Esophagus muscularis mucosa (tissue), 4 donors: ENCODE results near the gene ACSBG1. TPM values are rescaled to one million over a fixed set of nuclear protein-coding genes. Genes with fewer than 3 reads are reported as not detected.

Experiments
- DNase-seq: peaks from one replicate; pipeline ENCODE4 v3.0.0-alpha.2; 2017; ENCODE audit errors: extremely low spot score
- H3K27ac ChIP-seq, 4 donors: fragments of 200-600 bp; sonication (generic); replicated peaks in 1 of 4; 1 replicate in 3 of 4; 2 replicates in 1 of 4; pipeline ENCODE4 v1.5.1; 2016 to 2019; ENCODE audit warnings: mild to moderate bottlenecking in 1 of 4
- H3K27me3 ChIP-seq, 4 donors: fragments of 200-600 bp; sonication (generic); one replicate each; pipeline versions ENCODE4 v1.5.1 to v1.6.0; 2016 to 2019
- H3K36me3 ChIP-seq, 4 donors: fragments of 200-600 bp; sonication (generic); one replicate each; pipeline ENCODE4 v1.5.1; 2016 to 2019
- H3K4me1 ChIP-seq, 4 donors: fragments of 200-600 bp; sonication (generic); one replicate each; pipeline ENCODE4 v1.5.1; 2016 to 2019
- H3K4me3 ChIP-seq, 4 donors: fragments of 200-600 bp; sonication (generic); 1 replicate in 2 of 4; 2 replicates in 2 of 4; pipeline ENCODE4 v1.5.1; 2016 to 2019; ENCODE audit warnings: mild to moderate bottlenecking in 4 of 4, moderate library complexity in 1 of 4
- H3K9me3 ChIP-seq, 4 donors: fragments of 200-600 bp; sonication (generic); 1 replicate in 3 of 4; 2 replicates in 1 of 4; pipeline ENCODE4 v1.5.1; 2016 to 2019
- EP300 ChIP-seq: sonication (generic); formaldehyde crosslinking; IDR thresholded peaks from one replicate; pipeline ENCODE4 v1.6.1; 2017; ENCODE audit warnings: antibody characterized with exemption
- POLR2A ChIP-seq: fragments of 450-650 bp; IDR thresholded peaks from one replicate; pipeline ENCODE4 v1.6.1; 2017; ENCODE audit warnings: antibody characterized with exemption, moderate library complexity, mild to moderate bottlenecking, low read depth
- POLR2AphosphoS5 ChIP-seq, 2 donors: sonication (generic); formaldehyde crosslinking; IDR thresholded peaks; one replicate each; pipeline ENCODE4 v1.6.1; 2017; ENCODE audit warnings: antibody characterized with exemption in 2 of 2
- WGBS: methylation state at CpG from one replicate; pipeline ENCODE4 v1.1.5; 2018; 5-methylcytosine and 5-hydroxymethylcytosine counted together
- intact Hi-C: fragments of 100-400 bp; cut with DNase I; formaldehyde crosslinking; loops from one replicate; pipeline ENCODE4 v1.15.1; 2023
- total RNA-seq, 4 donors: library from RNA; depleted of rRNA; stranded (reverse); fragments of >200 nt; gene quantifications; one replicate each; pipeline versions ENCODE4 v1.1.0 to v1.2.1, GENCODE V29; 2016
- TF ChIP-seq, protein P1 (sequence below), 3 experiments: fragments of 200-600 bp in 2 of 3; fragments of 450-650 bp in 1 of 3; sonication (generic) in 2 of 3; IDR thresholded peaks; one replicate each; pipeline ENCODE4 v1.5.1; 2017 to 2019; ENCODE audit warnings: antibody characterized with exemption in 3 of 3, mild to moderate bottlenecking in 2 of 3, moderate library complexity in 1 of 3

The ACSBG1 gene
- total RNA-seq, 4 donors from 2014 or later: 0.33 to 2.5 (median 1.8) TPM

DNA sequence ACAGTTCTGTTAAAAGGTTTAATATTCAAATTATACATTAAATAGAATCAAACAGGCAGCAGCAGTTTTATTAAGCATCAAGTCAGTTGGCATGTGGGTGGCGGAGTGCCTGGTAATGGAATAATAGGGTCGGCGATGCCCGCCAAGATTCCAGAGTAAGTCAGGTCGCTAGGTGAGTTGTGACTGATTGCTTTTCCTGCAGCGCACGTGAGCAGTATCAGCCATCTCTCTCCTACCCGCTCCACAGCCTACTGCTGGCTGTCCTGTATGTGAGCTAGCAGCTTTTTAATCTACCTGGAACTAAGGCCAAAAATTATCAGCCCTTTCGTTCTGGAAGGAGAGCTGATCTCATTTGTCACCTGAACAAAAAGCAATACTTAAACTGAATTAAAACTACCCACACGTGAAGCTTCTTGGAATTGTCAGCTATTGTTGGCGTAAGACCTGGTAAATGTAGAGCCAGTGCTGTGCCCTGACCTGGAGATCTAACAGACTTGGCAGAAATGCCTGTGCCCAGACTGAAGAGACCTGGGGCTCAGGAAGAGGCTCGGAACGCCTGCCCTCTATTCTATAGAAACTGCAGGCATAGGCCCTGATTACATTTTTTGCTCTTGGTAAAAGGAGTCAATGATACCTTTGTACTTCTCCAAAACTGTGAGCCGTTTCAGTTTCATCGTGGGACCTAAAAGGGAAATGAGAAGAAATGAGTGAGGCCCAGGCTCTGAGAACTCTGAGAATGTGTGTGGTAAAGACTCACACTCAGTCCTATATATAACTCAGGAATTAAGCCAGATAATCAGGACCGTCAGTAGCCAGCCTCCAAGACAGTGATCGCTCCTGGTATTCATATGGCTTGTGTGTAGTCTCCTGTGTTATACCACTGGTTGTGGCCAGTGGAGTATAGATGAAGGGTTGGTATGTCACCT, 63.3 kb downstream of the ACSBG1 start:
- H3K36me3 ChIP-seq: peaks cover 50 to 84% (median 76%) of the 10 kb centered on the region in 4 donors

DNA sequence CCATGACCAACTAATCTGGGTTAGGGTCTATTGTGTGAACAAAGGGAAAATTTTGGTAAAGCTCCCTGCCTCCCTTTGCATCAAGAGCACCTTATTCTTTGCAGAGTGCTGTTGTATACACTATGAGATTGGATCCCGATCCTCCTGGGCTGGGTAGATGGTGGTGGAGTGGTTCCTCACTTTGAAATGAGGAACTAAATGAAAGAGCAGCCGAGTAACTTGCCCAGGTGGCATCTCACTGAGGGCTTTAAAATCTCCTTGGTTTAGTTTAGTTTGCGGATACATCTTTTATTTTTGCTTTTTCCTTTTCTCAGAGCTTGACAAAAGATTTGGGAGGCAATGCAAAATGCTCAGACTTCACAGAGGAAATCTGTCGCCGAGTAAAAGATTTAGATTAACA, 65.8 kb downstream of the ACSBG1 start:
- 78% methylated on average over 5 of the region's 5 CpGs for WGBS
- H3K4me3 ChIP-seq: no peak overlapping the region
- peaks cover 75 to 100% (median 94%) of the 10 kb centered on the region in 4 donors for H3K36me3 ChIP-seq

More for the DNA sequence above, 63.3 kb downstream of the ACSBG1 start:
- TF ChIP-seq POLR2AphosphoS5 (IDR thresholded peaks at IDR 0.05): no peak
- TF ChIP-seq, protein P1, sequence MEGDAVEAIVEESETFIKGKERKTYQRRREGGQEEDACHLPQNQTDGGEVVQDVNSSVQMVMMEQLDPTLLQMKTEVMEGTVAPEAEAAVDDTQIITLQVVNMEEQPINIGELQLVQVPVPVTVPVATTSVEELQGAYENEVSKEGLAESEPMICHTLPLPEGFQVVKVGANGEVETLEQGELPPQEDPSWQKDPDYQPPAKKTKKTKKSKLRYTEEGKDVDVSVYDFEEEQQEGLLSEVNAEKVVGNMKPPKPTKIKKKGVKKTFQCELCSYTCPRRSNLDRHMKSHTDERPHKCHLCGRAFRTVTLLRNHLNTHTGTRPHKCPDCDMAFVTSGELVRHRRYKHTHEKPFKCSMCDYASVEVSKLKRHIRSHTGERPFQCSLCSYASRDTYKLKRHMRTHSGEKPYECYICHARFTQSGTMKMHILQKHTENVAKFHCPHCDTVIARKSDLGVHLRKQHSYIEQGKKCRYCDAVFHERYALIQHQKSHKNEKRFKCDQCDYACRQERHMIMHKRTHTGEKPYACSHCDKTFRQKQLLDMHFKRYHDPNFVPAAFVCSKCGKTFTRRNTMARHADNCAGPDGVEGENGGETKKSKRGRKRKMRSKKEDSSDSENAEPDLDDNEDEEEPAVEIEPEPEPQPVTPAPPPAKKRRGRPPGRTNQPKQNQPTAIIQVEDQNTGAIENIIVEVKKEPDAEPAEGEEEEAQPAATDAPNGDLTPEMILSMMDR (IDR thresholded peaks at IDR 0.05): no peak
- Histone ChIP-seq H3K27me3 (no peaks in the 10 kb centered on the region), H3K4me1 (peaks cover 0 to 4% (median 0%) of the 10 kb centered on the region in 4 donors), H3K9me3 (no peaks in the 10 kb centered on the region), H3K4me3 (no peak overlapping the region), H3K27ac (no peak overlapping the region)
- no peak for DNase-seq
- 84% methylated on average over 17 of the region's 17 CpGs for WGBS
- intact Hi-C loops: no loop called here

DNA sequence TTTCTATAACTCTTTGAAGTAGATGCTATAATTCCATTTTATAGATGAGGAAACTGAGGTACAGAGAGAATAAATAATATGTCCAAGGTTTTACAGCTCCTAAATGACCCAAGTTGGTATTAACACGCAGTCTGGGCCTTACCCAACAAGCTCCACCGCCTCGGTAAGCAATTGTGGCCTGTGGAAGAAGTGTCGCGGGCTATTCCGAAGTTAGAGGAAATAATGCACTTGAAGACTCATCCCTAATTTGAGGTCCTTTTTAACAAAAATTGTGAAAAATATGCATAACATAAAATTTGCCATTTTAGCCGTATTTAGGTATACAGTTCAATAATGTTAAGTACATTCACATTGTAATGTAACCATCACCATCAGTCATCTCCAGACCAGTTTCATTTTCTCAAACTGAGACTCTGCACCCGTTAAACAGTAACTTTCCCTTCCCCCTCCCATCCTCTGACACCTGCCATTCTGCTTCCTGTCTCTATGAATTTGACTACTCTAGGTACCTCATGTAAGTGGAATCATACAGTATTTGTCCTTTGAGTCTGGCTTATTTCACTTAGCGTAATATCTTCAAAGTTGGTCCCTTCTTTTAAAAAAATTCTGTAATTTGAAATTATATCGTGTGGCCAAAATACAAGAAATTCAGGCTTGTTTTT, 67.0 kb downstream of the ACSBG1 start:
- intact Hi-C loops: no loop called here

More for the DNA sequence above, 65.8 kb downstream of the ACSBG1 start:
- DNase-seq: no peak
- intact Hi-C loops: no loop called here
- no peak for TF ChIP-seq EP300
- no peak for TF ChIP-seq POLR2A
- no peak for TF ChIP-seq POLR2AphosphoS5 (IDR thresholded peaks at IDR 0.05)
- TF ChIP-seq, protein P1 (IDR thresholded peaks at IDR 0.05): no peak
- no peak overlapping the region for H3K27ac ChIP-seq
- peaks cover 0 to 4% (median 0%) of the 10 kb centered on the region in 4 donors for H3K4me1 ChIP-seq
- no peaks in the 10 kb centered on the region for H3K27me3 ChIP-seq
- no peaks in the 10 kb centered on the region for H3K9me3 ChIP-seq

DNA sequence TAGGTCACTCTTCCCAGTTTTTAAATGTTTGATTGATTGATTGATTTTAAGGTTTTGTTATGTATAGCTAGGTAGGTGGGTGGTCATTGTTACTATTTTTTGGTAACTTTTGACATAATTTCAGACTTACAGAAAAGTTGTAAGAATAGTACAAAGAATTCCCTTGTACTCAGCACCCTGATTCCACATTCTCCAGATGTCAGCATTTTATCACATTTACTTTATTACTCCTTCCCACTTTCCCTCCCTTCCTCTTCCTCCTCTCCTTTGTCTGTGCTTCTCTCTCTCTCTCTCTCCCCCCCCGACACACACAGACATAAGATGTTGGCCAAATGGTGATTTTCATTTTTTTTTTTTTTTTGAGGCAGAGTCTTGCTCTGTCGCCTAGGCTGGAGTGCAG, 70.4 kb downstream of the ACSBG1 start:
- 93% methylated on average over 2 of the region's 2 CpGs for WGBS
- DNase-seq: no peak
- intact Hi-C loops: no loop called here
- H3K4me1 ChIP-seq: no peaks in the 10 kb centered on the region
- H3K27ac ChIP-seq: no peak overlapping the region
- no peak overlapping the region for H3K4me3 ChIP-seq
- H3K36me3 ChIP-seq: peaks cover 87 to 100% (median 97%) of the 10 kb centered on the region in 4 donors
- no peaks in the 10 kb centered on the region for H3K27me3 ChIP-seq
- TF ChIP-seq, protein P1 (IDR thresholded peaks at IDR 0.05): no peak
- TF ChIP-seq EP300 (no peak), POLR2AphosphoS5 (IDR thresholded peaks at IDR 0.05) (no peak), POLR2A (no peak)
- no peaks in the 10 kb centered on the region for H3K9me3 ChIP-seq

More for the DNA sequence above, 67.0 kb downstream of the ACSBG1 start:
- H3K27me3 ChIP-seq: no peaks in the 10 kb centered on the region
- no peaks in the 10 kb centered on the region for H3K9me3 ChIP-seq
- 91% methylated on average over 10 of the region's 10 CpGs for WGBS
- peaks cover 0 to 4% (median 0%) of the 10 kb centered on the region in 4 donors for H3K4me1 ChIP-seq
- H3K4me3 ChIP-seq: no peak overlapping the region
- peaks cover 78 to 100% (median 96%) of the 10 kb centered on the region in 4 donors for H3K36me3 ChIP-seq
- no peak overlapping the region for H3K27ac ChIP-seq
- no peak for TF ChIP-seq POLR2AphosphoS5 (IDR thresholded peaks at IDR 0.05)
- TF ChIP-seq EP300: no peak
- no peak for TF ChIP-seq POLR2A
- DNase-seq: no peak

DNA sequence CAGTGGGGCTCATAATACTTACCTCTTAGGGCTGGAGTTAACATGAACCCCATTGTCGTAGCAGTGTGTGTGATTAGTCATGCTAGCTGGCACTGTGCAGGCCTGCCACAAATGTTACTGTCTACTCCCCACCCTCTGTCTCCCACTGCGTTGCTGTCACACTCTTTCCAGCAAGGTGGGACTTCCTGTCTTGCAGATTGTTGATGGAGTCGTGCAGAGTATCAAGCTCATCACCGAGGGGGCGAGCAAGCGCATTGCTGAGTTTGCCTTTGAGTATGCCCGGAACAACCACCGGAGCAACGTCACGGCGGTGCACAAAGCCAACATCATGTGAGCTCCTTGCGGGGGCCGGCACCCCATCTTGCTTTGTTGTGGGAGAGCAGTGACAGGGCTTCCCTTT, 72.3 kb downstream of the ACSBG1 start:
- no peak for DNase-seq
- no peak overlapping the region for H3K4me3 ChIP-seq
- intact Hi-C loops: no loop called here
- no peaks in the 10 kb centered on the region for H3K4me1 ChIP-seq
- no peaks in the 10 kb centered on the region for H3K27me3 ChIP-seq
- no peaks in the 10 kb centered on the region for H3K9me3 ChIP-seq
- no peak for TF ChIP-seq POLR2A
- TF ChIP-seq, protein P1 (IDR thresholded peaks at IDR 0.05): no peak
- TF ChIP-seq EP300: no peak
- no peak for TF ChIP-seq POLR2AphosphoS5 (IDR thresholded peaks at IDR 0.05)
- H3K27ac ChIP-seq: no peak overlapping the region
- H3K36me3 ChIP-seq: peaks cover 79 to 100% (median 92%) of the 10 kb centered on the region in 4 donors
- 95% methylated on average over 13 of the region's 13 CpGs for WGBS
